Lower leg skin (tissue), 3 donors: ENCODE results near the gene CAMKK1.

Experiments used
- CTCF ChIP-seq, 3 donors: fragments of 450-650 bp; IDR thresholded peaks; one replicate each; pipeline ENCODE4 v1.5.1; 2016; ENCODE audit warnings: antibody characterized with exemption in 3 of 3, mild to moderate bottlenecking in 3 of 3, moderate library complexity in 2 of 3
- POLR2A ChIP-seq, 2 donors: fragments of 450-650 bp; IDR thresholded peaks; one replicate each; pipeline ENCODE4 v1.6.1; 2016 to 2017; ENCODE audit warnings: antibody characterized with exemption in 2 of 2, mild to moderate bottlenecking in 1 of 2, moderate library complexity in 1 of 2

- TF ChIP-seq POLR2A (IDR thresholded peaks at IDR 0.05) (no peak), CTCF (IDR thresholded peaks at IDR 0.05) (no peak)
These were observed 2.1 kb upstream of the CAMKK1 start for GRCh38 chr17:3894911-3895343.
